ENCODE measurements around the gene SLC27A4. TPM values are rescaled to one million over a fixed set of nuclear protein-coding genes. Genes with fewer than 3 reads are reported as not detected.

Gene SLC27A4
- total RNA-seq, 1 experiment from 2014 or later: 37.5 TPM

Other genes starting within 250 kb of the SLC27A4 start
- 60.7 and 62.8 TPM in 2 replicates for gene PTGES2, start 212.8 kb upstream of the SLC27A4 start, total RNA-seq (2014; rRNA removed)
- not detected in 2 replicates for gene LCN2, start 191.1 kb upstream of the SLC27A4 start, total RNA-seq (2014; rRNA removed)
- gene BBLN, start 180.3 kb upstream of the SLC27A4 start, total RNA-seq (2014; rRNA removed): 180 and 197 TPM in 2 replicates
- gene CIZ1, start 149.0 kb upstream of the SLC27A4 start, total RNA-seq (2014; rRNA removed): 43.8 and 57.0 TPM in 2 replicates
- gene DNM1, start 137.1 kb upstream of the SLC27A4 start, total RNA-seq (2014; rRNA removed): 0.17 TPM in 1 of 2 replicates, not detected in the other
- gene GOLGA2, start 64.5 kb upstream of the SLC27A4 start, total RNA-seq (2014; rRNA removed): 73.2 and 76.5 TPM in 2 replicates
- gene SWI5, start 64.3 kb upstream of the SLC27A4 start, total RNA-seq (2014; rRNA removed): 40.9 and 41.7 TPM in 2 replicates
- 15.6 and 19.2 TPM in 2 replicates for gene TRUB2, start 18.1 kb upstream of the SLC27A4 start, total RNA-seq (2014; rRNA removed)
- gene COQ4, start 17.7 kb upstream of the SLC27A4 start, total RNA-seq (2014; rRNA removed): 32.9 and 40.1 TPM in 2 replicates
- gene URM1, start 30.8 kb downstream of the SLC27A4 start, total RNA-seq (2014; rRNA removed): 46.4 and 49.4 TPM in 2 replicates
- 103 and 117 TPM in 2 replicates for gene CERCAM, start 80.3 kb downstream of the SLC27A4 start, total RNA-seq (2014; rRNA removed)
- 55.2 and 63.3 TPM in 2 replicates for gene ODF2, start 115.5 kb downstream of the SLC27A4 start, total RNA-seq (2014; rRNA removed)
- gene GLE1, start 164.2 kb downstream of the SLC27A4 start, total RNA-seq (2014; rRNA removed): 50.1 and 53.2 TPM in 2 replicates
- 169 and 208 TPM in 2 replicates for gene SPTAN1, start 212.1 kb downstream of the SLC27A4 start, total RNA-seq (2014; rRNA removed)